ENCODE results near the gene ZSCAN4. TPM values are rescaled to one million over a fixed set of nuclear protein-coding genes. Genes with fewer than 3 reads are reported as not detected.

The ZSCAN4 gene
- polyA plus RNA-seq, 2 of the 4 experiments (the other 2 are of a cell fraction) = 0.04 TPM; not detected in 1

DNA sequence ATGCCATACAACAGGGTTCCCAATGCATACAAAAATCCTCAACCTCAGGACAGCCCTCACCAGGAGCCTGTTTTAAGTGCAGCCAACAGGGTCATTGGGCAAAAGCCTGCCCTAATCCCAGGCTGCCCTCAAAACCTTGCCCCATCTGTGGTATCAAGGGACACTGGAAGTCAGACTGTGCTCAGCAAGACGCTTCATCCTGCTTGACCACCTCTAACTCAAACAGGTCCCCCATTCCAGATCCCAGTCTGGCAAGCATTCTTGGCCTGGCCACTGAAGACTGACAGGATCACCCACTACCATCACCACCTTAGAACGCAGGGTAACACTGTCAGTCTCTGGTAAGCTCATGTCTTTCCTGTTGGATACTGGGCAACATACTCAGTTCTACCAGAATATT, 15.0 kb upstream of the ZSCAN4 start:
- Histone ChIP-seq H3K4me3 (no peak overlapping the region), H3K9me3 (peaks cover 82% of the 10 kb centered on the region), H3K4me2 (no peak overlapping the region), H3K27ac (no peak overlapping the region), H3K4me1 (no peaks in the 10 kb centered on the region)
- ATAC-seq = no peak
- TF ChIP-seq ZFP36 (IDR thresholded peaks at IDR 0.05; ENCODE audit: borderline replicate concordance, partially characterized antibody) (no peak), KDM1A (IDR thresholded peaks at IDR 0.05; ENCODE audit: low read depth) (no peak), FOSL2 (IDR thresholded peaks at IDR 0.05) (no peak), FOSL2 (CRISPR knock-in tag; IDR thresholded peaks at IDR 0.05) (no peak), MYC (IDR thresholded peaks at IDR 0.05; ENCODE audit: borderline replicate concordance, low read length) (no peak), ZSCAN20 (CRISPR knock-in tag; IDR thresholded peaks at IDR 0.05) (no peak), TFCP2L1 (CRISPR knock-in tag; IDR thresholded peaks at IDR 0.05) (no peak), ESRRA (IDR thresholded peaks at IDR 0.05; ENCODE audit: borderline replicate concordance, low read length) (no peak), NR3C1 (IDR thresholded peaks at IDR 0.05) (no peak), HOXA7 (CRISPR knock-in tag; IDR thresholded peaks at IDR 0.05) (no peak), EHMT2 (IDR thresholded peaks at IDR 0.05; ENCODE audit: low read depth) (no peak), ZC3H11A (IDR thresholded peaks at IDR 0.05) (no peak)
- TF ChIP-seq, protein P1, sequence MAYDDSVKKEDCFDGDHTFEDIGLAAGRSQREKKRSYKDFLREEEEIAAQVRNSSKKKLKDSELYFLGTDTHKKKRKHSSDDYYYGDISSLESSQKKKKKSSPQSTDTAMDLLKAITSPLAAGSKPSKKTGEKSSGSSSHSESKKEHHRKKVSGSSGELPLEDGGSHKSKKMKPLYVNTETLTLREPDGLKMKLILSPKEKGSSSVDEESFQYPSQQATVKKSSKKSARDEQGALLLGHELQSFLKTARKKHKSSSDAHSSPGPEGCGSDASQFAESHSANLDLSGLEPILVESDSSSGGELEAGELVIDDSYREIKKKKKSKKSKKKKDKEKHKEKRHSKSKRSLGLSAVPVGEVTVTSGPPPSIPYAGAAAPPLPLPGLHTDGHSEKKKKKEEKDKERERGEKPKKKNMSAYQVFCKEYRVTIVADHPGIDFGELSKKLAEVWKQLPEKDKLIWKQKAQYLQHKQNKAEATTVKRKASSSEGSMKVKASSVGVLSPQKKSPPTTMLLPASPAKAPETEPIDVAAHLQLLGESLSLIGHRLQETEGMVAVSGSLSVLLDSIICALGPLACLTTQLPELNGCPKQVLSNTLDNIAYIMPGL (CRISPR knock-in tag; IDR thresholded peaks at IDR 0.05; ENCODE audit: borderline replicate concordance) = no peak
- TF ChIP-seq, protein P2, sequence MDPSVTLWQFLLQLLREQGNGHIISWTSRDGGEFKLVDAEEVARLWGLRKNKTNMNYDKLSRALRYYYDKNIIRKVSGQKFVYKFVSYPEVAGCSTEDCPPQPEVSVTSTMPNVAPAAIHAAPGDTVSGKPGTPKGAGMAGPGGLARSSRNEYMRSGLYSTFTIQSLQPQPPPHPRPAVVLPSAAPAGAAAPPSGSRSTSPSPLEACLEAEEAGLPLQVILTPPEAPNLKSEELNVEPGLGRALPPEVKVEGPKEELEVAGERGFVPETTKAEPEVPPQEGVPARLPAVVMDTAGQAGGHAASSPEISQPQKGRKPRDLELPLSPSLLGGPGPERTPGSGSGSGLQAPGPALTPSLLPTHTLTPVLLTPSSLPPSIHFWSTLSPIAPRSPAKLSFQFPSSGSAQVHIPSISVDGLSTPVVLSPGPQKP (IDR thresholded peaks at IDR 0.05; ENCODE audit: low read depth, low read length) = no peak
- no peak for FAIRE-seq
- CTCF ChIA-PET = no interaction called here
- POLR2A ChIA-PET = no interaction called here
- no peak for DNase-seq (ENCODE audit: low read depth in 1 of 2, low spot score in 1 of 2)
- WGBS (ENCODE audit: missing lambda C conversion rate) = 24% methylated on average over 2 of the region's 2 CpGs

DNA sequence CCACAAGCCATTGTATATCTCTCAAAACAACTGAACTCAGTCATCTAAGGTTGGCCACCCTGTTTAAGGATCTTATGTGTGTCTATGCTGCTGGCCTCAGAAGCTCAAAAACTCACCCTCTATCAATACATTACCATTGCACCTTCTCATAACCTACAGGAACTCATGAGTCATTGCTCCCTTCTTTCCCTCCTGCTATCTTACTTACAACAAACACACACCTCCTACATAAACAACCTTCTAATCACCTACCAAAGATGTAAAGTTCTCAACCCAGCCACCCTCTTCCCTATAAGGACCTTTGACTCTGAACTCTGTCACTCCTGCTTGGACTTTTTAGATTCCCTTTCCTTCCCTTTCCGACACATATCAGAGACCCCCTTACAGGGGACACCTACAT, 13.3 kb upstream of the ZSCAN4 start:
- Histone ChIP-seq H3K4me3 (no peak overlapping the region), H3K9me3 (peaks cover 82% of the 10 kb centered on the region), H3K4me1 (no peaks in the 10 kb centered on the region), H3K27ac (no peak overlapping the region), H3K4me2 (no peak overlapping the region)
- ATAC-seq (no peak), DNase-seq (ENCODE audit: low read depth in 1 of 2, low spot score in 1 of 2) (no peak), FAIRE-seq (no peak)
- CTCF ChIA-PET = interaction anchor here (0.6 to 1.2 kb wide), 4 partner anchors 8 to 359 kb away, joined by 3 to 4 read pairs (median 4); no protein-coding TSS in a partner anchor
- WGBS (ENCODE audit: missing lambda C conversion rate) = 27% methylated on average over 1 of the region's 1 CpG
- no peak for TF ChIP-seq JUNB (IDR thresholded peaks at IDR 0.05)
- TF ChIP-seq CBX8 (IDR thresholded peaks at IDR 0.05) = no peak
- TF ChIP-seq, protein P3, sequence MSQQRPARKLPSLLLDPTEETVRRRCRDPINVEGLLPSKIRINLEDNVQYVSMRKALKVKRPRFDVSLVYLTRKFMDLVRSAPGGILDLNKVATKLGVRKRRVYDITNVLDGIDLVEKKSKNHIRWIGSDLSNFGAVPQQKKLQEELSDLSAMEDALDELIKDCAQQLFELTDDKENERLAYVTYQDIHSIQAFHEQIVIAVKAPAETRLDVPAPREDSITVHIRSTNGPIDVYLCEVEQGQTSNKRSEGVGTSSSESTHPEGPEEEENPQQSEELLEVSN (IDR thresholded peaks at IDR 0.05; ENCODE audit: borderline replicate concordance, low read depth) = no peak
- TF ChIP-seq, protein P2 (IDR thresholded peaks at IDR 0.05; ENCODE audit: low read depth, low read length) = no peak
- TF ChIP-seq KDM1A (IDR thresholded peaks at IDR 0.05; ENCODE audit: low read depth) = no peak
- TF ChIP-seq HDAC2 (IDR thresholded peaks at IDR 0.05) = no peak
- TF ChIP-seq, protein P4, sequence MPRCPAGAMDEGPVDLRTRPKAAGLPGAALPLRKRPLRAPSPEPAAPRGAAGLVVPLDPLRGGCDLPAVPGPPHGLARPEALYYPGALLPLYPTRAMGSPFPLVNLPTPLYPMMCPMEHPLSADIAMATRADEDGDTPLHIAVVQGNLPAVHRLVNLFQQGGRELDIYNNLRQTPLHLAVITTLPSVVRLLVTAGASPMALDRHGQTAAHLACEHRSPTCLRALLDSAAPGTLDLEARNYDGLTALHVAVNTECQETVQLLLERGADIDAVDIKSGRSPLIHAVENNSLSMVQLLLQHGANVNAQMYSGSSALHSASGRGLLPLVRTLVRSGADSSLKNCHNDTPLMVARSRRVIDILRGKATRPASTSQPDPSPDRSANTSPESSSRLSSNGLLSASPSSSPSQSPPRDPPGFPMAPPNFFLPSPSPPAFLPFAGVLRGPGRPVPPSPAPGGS (IDR thresholded peaks at IDR 0.05) = no peak
- TF ChIP-seq NPAS2 (CRISPR knock-in tag; IDR thresholded peaks at IDR 0.05; ENCODE audit: borderline replicate concordance) = no peak
- TF ChIP-seq CBX2 (IDR thresholded peaks at IDR 0.05; ENCODE audit: borderline replicate concordance, low read depth) = no peak
- TF ChIP-seq, protein P5, sequence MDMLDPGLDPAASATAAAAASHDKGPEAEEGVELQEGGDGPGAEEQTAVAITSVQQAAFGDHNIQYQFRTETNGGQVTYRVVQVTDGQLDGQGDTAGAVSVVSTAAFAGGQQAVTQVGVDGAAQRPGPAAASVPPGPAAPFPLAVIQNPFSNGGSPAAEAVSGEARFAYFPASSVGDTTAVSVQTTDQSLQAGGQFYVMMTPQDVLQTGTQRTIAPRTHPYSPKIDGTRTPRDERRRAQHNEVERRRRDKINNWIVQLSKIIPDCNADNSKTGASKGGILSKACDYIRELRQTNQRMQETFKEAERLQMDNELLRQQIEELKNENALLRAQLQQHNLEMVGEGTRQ (IDR thresholded peaks at IDR 0.05) = no peak
- no peak for TF ChIP-seq CHD2 (IDR thresholded peaks at IDR 0.05; ENCODE audit: low read length, partially characterized antibody)
- TF ChIP-seq, protein P1 (CRISPR knock-in tag; IDR thresholded peaks at IDR 0.05; ENCODE audit: borderline replicate concordance) = no peak
- no peak for TF ChIP-seq BHLHE40 (IDR thresholded peaks at IDR 0.05; ENCODE audit: low read depth, low read length)
- no peak for TF ChIP-seq POLR2A (IDR thresholded peaks at IDR 0.05; ENCODE audit: low read length)
- TF ChIP-seq ESRRA (IDR thresholded peaks at IDR 0.05; ENCODE audit: borderline replicate concordance, low read length) = no peak
- TF ChIP-seq EP300 (IDR thresholded peaks at IDR 0.05) = no peak
- TF ChIP-seq ZFP36 (IDR thresholded peaks at IDR 0.05; ENCODE audit: borderline replicate concordance, partially characterized antibody) = no peak
- TF ChIP-seq TFCP2L1 (CRISPR knock-in tag; IDR thresholded peaks at IDR 0.05) = no peak
- TF ChIP-seq MAZ (IDR thresholded peaks at IDR 0.05; ENCODE audit: borderline replicate concordance, low read depth, low read length) = no peak
- no peak for TF ChIP-seq RNF2 (IDR thresholded peaks at IDR 0.05; ENCODE audit: borderline replicate concordance, low read depth)
- POLR2A ChIA-PET = interaction anchor here (0.6 kb wide), 1 partner anchor 75 kb away, joined by 9 read pairs; no protein-coding TSS in a partner anchor

All from A549 (cell line).